NB4 (cell line): ENCODE data around the gene SMARCD1.

Experiments
- DNase-seq: peaks from one replicate; pipeline ENCODE4 v3.0.0; 2010; ENCODE audit warnings: low read depth
- H3K4me3 ChIP-seq: one replicate; pipeline ENCODE4 v1.5.1; 2011; ENCODE audit warnings: mild to moderate bottlenecking, low read depth, low read length, moderate library complexity
- MYC ChIP-seq: IDR thresholded peaks from 2 replicates; pipeline ENCODE4 v1.6.1; 2011; ENCODE audit warnings: low read depth, low read length
- POLR2A ChIP-seq: IDR thresholded peaks from 2 replicates; pipeline ENCODE4 v1.6.1; 2011; ENCODE audit warnings: mild to moderate bottlenecking; ENCODE audit not compliant: insufficient read length; ENCODE audit errors: extremely low read depth
- TF ChIP-seq, protein P1 (sequence below): IDR thresholded peaks from one replicate; pipeline ENCODE4 v1.5.1; 2012; ENCODE audit warnings: low read depth, low read length
- TF ChIP-seq, protein P2 (sequence below): IDR thresholded peaks from 2 replicates; pipeline ENCODE4 v1.6.1; 2011; ENCODE audit warnings: low read depth, low read length

Gene SMARCD1

GRCh38 chr12:50058743-50059312 lies 26.3 kb upstream of the SMARCD1 start:
- peak; percentile 44 for DNase-seq
- H3K4me3 ChIP-seq = peak overlapping the region; percentile 55
- TF ChIP-seq MYC = no peak
- TF ChIP-seq, protein P1, sequence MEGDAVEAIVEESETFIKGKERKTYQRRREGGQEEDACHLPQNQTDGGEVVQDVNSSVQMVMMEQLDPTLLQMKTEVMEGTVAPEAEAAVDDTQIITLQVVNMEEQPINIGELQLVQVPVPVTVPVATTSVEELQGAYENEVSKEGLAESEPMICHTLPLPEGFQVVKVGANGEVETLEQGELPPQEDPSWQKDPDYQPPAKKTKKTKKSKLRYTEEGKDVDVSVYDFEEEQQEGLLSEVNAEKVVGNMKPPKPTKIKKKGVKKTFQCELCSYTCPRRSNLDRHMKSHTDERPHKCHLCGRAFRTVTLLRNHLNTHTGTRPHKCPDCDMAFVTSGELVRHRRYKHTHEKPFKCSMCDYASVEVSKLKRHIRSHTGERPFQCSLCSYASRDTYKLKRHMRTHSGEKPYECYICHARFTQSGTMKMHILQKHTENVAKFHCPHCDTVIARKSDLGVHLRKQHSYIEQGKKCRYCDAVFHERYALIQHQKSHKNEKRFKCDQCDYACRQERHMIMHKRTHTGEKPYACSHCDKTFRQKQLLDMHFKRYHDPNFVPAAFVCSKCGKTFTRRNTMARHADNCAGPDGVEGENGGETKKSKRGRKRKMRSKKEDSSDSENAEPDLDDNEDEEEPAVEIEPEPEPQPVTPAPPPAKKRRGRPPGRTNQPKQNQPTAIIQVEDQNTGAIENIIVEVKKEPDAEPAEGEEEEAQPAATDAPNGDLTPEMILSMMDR = no peak

GRCh38 chr12:50059440-50060119 lies 25.6 kb upstream of the SMARCD1 start:
- peak; percentile 98 for DNase-seq
- TF ChIP-seq MYC = peak; percentile 61; the same call in 1 of the 2 replicates
- TF ChIP-seq, protein P2, sequence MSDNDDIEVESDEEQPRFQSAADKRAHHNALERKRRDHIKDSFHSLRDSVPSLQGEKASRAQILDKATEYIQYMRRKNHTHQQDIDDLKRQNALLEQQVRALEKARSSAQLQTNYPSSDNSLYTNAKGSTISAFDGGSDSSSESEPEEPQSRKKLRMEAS = peak; percentile 88
- TF ChIP-seq, protein P1 = no peak
- H3K4me3 ChIP-seq = peak overlapping the region; percentile 55

DNA sequence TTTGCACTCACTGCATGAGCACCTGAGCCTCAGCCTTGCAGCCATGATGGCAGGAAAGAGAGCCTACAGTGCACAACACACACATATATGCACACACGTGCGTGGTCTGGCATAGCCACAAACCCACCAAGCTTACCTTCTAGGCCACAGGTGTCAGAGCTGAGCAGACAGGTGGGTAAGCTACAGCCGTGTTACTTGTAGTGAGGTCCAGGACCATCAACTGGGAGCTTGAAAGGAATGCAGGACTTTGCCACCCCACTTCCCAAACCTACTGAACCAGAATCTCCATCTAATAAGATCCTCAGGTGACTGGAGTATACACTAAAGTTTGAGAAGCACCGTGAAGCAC lies 25.0 kb upstream of the SMARCD1 start:
- DNase-seq = no peak
- TF ChIP-seq, protein P2 = no peak
- TF ChIP-seq, protein P1 = no peak
- no peak for TF ChIP-seq POLR2A
- no peak for TF ChIP-seq MYC
- peak overlapping the region; percentile 6 for H3K4me3 ChIP-seq

DNA sequence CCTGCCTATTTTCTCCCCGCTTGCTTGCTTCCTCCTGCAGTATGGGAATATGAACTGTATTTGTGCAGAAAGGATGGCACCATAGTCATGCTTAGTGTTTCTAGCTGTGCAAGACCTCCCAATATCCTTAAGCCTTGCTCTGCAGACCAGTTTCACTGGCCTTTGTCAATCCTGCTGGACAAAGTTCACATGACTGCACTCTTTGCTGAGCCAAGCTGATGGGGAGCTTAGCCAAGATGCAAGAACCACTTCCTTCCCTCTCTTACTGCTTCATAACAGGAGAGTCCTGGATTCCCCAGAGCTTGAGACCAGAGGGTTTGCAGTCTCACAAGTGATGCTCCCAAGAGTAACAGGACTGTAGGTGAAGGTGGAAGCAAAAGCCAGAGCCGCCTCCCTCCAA lies 24.0 kb upstream of the SMARCD1 start:
- TF ChIP-seq, protein P2 = no peak
- DNase-seq = no peak

DNA sequence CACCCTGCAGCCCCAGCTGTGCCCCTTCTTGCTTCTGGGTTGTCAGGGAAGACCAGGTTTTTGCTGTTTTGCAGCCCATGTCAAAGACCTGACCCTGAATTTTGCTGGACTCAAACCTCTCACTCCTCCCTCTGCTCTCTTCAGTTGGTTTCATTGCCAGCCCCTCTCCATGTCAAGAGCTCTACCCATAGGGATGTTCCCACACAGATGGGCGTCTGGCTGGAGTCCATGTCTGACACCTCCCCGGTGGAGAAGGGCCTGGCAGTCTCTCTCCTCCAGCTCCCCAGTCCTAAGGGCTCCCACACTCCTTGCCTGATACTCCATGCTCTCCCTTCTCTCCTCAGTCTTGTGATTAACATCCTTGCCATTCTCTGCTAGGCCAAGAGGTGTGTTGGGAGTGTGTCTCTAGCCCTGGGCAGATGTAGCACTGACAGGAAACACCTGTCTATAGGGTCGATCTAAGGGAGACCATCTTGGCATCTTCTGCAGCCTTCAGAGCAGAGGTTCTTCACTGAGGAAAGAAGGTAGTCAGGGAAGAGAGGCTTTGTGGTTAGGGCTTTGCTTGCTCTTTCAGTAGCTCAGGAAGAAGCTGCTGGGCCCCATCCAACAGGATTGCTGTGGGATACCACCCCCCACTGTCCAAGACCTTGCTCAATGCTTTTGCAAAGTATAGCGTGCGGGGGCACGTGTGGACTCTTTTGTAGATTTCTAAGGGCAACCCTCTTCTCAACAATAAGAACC lies 23.0 kb upstream of the SMARCD1 start:
- H3K4me3 ChIP-seq = no peak overlapping the region
- no peak for TF ChIP-seq MYC
- TF ChIP-seq, protein P2 = no peak
- DNase-seq = peak; percentile 37

More for the DNA sequence above, 24.0 kb upstream of the SMARCD1 start:
- no peak overlapping the region for H3K4me3 ChIP-seq

GRCh38 chr12:50062728-50063460 lies 22.2 kb upstream of the SMARCD1 start:
- DNase-seq = no peak
- TF ChIP-seq, protein P1 = no peak
- TF ChIP-seq POLR2A (no peak), MYC (no peak)
- TF ChIP-seq, protein P2 = no peak
- H3K4me3 ChIP-seq = no peak overlapping the region
